Activated T-helper 1 cell treated with anti-CD3 and anti-CD28 coated beads, Interleukin-12 subunit alpha, Interleukin-12 subunit beta, Interleukin-2, Interleukin-4 antibody, amounts not matched to agents 30 ng/mL and 10 ng/mL and 1 ng/mL, durations not matched to agents 14 hours and 24 hours and 36 hours (primary cell): ENCODE data around the gene RIMKLB. TPM values are rescaled to one million over a fixed set of nuclear protein-coding genes. Genes with fewer than 3 reads are reported as not detected.
"Not testable (repeated sequence)": the region's sequence is repeated elsewhere in the genome, so short reads cannot be mapped to it uniquely, and the experiment has no call there.

Experiments used
- DNase-seq: peaks from one replicate; pipeline ENCODE4 v3.0.0; 2021; ENCODE audit warnings: low spot score
- H3K27ac Mint-ChIP-seq: one replicate; pipeline ENCODE4 v1.8.0; 2021; ENCODE audit warnings: mild to moderate bottlenecking, mixed read lengths
- H3K27me3 Mint-ChIP-seq: one replicate; pipeline ENCODE4 v1.8.0; 2022; ENCODE audit warnings: mild to moderate bottlenecking, moderate library complexity, mixed read lengths; ENCODE audit not compliant: insufficient read depth
- H3K36me3 Mint-ChIP-seq: one replicate; pipeline ENCODE4 v1.8.0; 2021; ENCODE audit warnings: low read depth, mixed read lengths
- H3K4me1 Mint-ChIP-seq: one replicate; pipeline ENCODE4 v1.8.0; 2021; ENCODE audit warnings: low read depth, mixed read lengths
- H3K4me3 Mint-ChIP-seq: one replicate; pipeline ENCODE4 v1.8.0; 2021; ENCODE audit warnings: mild to moderate bottlenecking, moderate library complexity, mixed read lengths
- H3K9me3 Mint-ChIP-seq: one replicate; pipeline ENCODE4 v1.8.0; 2021; ENCODE audit warnings: mixed read lengths
- intact Hi-C: fragments of 100-400 bp; cut with micrococcal nuclease; formaldehyde crosslinking; loops from one replicate; pipeline ENCODE4 v1.15.1; 2024
- total RNA-seq: library from RNA; stranded (reverse); gene quantifications from 2 replicates; pipeline ENCODE4 v1.2.3, GENCODE V29; 2022

The RIMKLB gene
- total RNA-seq, 1 donor from 2014 or later: 0.52 TPM

DNA sequence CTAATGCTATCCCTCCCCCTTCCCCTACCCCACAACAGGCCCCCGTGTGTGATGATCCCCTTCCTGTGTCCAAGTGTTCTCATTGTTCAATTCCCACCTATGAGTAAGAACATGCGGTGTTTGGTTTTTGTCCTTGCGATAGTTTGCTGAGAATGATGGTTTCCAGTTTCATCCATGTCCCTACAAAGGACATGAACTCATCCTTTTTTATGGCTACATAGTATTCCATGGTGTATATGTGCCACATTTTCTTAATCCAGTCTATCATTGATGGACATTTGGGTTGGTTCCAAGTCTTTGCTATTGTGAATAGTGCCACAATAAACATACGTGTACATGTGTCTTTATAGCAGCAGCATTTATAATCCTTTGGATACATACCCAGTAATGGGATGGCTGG lies 62.3 kb downstream of the RIMKLB start:
- H3K36me3 Mint-ChIP-seq, DNase-seq, H3K27ac Mint-ChIP-seq, intact Hi-C loops, H3K27me3 Mint-ChIP-seq, H3K4me1 Mint-ChIP-seq, H3K9me3 Mint-ChIP-seq, H3K4me3 Mint-ChIP-seq: not testable (repeated sequence)

GRCh38 chr12:8762701-8763100 lies 64.9 kb downstream of the RIMKLB start:
- H3K4me1 Mint-ChIP-seq, H3K9me3 Mint-ChIP-seq, DNase-seq, H3K36me3 Mint-ChIP-seq, intact Hi-C loops, H3K27me3 Mint-ChIP-seq, H3K27ac Mint-ChIP-seq, H3K4me3 Mint-ChIP-seq: not testable (repeated sequence)

- H3K36me3 Mint-ChIP-seq, H3K27me3 Mint-ChIP-seq, H3K27ac Mint-ChIP-seq, H3K4me3 Mint-ChIP-seq, H3K4me1 Mint-ChIP-seq, H3K9me3 Mint-ChIP-seq, intact Hi-C loops, DNase-seq: not testable (repeated sequence)
These were observed 68.3 kb downstream of the RIMKLB start for GRCh38 chr12:8766121-8766520.

- Mint-ChIP-seq H3K4me3 (no peak overlapping the region), H3K27me3 (peaks cover 2% of the 10 kb centered on the region), H3K9me3 (no peaks in the 10 kb centered on the region), H3K36me3 (no peaks in the 10 kb centered on the region), H3K27ac (no peak overlapping the region), H3K4me1 (no peaks in the 10 kb centered on the region)
- no peak for DNase-seq
- intact Hi-C loops: no loop called here
These were observed 72.7 kb downstream of the RIMKLB start for GRCh38 chr12:8770499-8770898.

GRCh38 chr12:8771072-8771471 lies 73.3 kb downstream of the RIMKLB start:
- intact Hi-C loops: no loop called here
- Mint-ChIP-seq H3K27me3 (peaks cover 2% of the 10 kb centered on the region), H3K4me3 (no peak overlapping the region), H3K4me1 (no peaks in the 10 kb centered on the region), H3K36me3 (no peaks in the 10 kb centered on the region), H3K9me3 (no peaks in the 10 kb centered on the region), H3K27ac (no peak overlapping the region)
- no peak for DNase-seq

DNA sequence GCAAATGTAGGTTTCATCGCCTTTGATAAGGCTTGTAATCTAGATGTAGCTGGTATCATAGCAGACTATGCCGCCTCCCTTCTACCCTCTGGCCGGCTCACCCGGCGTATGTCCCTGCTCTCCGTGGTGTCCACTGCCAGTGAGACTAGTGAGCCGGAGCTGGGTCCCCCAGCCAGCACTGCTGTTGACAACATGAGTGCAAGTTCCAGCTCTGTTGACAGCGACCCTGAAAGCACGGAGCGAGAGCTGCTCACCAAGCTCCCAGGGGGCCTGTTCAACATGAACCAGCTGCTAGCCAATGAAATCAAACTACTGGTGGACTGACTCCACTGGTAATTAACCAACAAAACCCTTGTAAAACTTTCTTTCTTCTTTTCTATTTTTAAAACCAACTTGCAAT lies 75.7 kb downstream of the RIMKLB start:
- no peaks in the 10 kb centered on the region for H3K4me1 Mint-ChIP-seq
- H3K36me3 Mint-ChIP-seq: no peaks in the 10 kb centered on the region
- no peak for DNase-seq
- peaks cover 2% of the 10 kb centered on the region for H3K27me3 Mint-ChIP-seq
- no peak overlapping the region for H3K27ac Mint-ChIP-seq
- intact Hi-C loops: no loop called here
- no peaks in the 10 kb centered on the region for H3K9me3 Mint-ChIP-seq
- H3K4me3 Mint-ChIP-seq: no peak overlapping the region

DNA sequence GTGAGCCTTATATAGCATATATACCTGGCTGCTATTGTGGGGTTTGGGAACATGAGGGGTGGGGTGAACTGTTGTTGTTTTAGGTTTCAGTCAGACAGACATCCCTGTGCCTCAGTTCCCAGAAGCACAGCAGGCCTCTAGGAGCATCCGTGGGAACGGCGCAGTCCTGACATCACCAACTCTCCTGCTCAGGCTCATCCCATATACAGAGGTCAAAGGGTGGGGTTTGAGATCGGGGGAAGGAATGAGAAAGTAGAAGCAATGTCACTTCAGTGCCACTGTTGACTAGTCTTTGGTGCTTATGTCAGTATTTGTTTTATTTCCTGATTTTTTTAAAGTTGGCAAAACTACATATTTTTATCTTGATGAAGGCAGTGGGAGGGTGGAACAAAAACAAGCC lies 81.5 kb downstream of the RIMKLB start:
- H3K9me3 Mint-ChIP-seq: no peaks in the 10 kb centered on the region
- H3K36me3 Mint-ChIP-seq: no peaks in the 10 kb centered on the region
- H3K27ac Mint-ChIP-seq: no peak overlapping the region
- intact Hi-C loops: no loop called here
- no peaks in the 10 kb centered on the region for H3K27me3 Mint-ChIP-seq
- no peaks in the 10 kb centered on the region for H3K4me1 Mint-ChIP-seq
- DNase-seq: no peak
- no peak overlapping the region for H3K4me3 Mint-ChIP-seq

DNA sequence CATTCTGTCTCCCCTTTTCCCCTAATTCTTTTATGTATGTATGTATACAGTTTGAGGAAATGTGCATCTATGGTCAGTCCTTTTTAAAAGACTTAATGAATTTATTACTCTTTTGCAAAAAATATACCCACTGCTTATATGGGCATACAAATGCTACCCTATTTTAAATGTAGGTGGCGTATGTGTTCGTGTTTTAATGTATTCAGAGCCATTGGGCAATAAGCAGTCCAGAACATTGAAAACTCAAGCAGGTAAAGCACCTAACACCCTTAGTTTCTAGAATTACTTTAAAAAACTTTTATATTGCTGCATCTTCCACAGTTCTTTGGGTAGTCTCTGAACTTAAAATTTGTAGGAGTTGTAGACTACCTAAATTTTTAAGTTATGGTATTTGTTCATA lies 82.1 kb downstream of the RIMKLB start:
- intact Hi-C loops: loop anchor here (1.0 to 2.0 kb wide), 3 partner anchors 110 to 269 kb away; no protein-coding TSS in a partner anchor
- Mint-ChIP-seq H3K4me3 (no peak overlapping the region), H3K27me3 (no peaks in the 10 kb centered on the region), H3K9me3 (no peaks in the 10 kb centered on the region), H3K4me1 (no peaks in the 10 kb centered on the region), H3K36me3 (no peaks in the 10 kb centered on the region), H3K27ac (no peak overlapping the region)
- DNase-seq: no peak

- Mint-ChIP-seq H3K27ac (no peak overlapping the region), H3K4me1 (no peaks in the 10 kb centered on the region), H3K27me3 (no peaks in the 10 kb centered on the region), H3K4me3 (no peak overlapping the region), H3K36me3 (no peaks in the 10 kb centered on the region), H3K9me3 (no peaks in the 10 kb centered on the region)
- intact Hi-C loops: loop anchor here (1.0 to 2.0 kb wide), 3 partner anchors 110 to 269 kb away; no protein-coding TSS in a partner anchor
- DNase-seq: no peak
These were observed 82.6 kb downstream of the RIMKLB start for GRCh38 chr12:8780389-8780788.

DNA sequence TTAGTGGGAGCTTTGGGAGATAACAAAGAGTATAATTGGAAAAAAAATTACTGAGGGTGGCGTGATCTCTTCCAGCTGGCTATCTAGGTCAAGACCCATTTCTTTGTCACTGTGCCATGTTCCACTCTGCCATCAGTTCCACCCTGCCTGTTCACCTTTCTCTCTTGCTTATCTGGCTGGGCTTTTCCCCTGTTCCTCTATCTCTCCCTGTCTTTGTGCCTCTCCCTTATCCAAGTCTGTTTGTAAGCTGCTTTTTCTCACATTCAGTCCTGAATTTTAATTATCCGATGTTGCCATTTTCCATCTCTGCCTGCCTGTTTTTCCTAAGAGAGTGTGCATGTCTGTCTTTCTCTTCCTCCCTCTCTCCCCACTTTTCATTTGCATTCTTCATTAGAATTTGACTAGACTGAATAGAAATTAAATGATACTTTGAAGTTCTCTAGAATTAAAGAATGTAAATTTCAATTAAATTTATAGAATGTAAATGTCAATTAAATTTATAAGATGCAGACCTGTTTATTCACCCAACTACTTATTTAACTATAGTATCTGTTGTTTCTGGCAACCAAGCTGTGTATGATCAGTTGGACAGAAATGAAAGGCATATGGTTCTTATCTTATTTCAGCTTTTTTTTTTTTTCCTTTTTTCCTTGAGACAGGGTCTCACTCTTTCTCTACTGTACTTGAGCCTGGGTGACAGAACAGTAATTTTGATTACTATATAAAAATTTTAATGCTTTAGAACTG lies 83.8 kb downstream of the RIMKLB start:
- DNase-seq: no peak
- H3K36me3 Mint-ChIP-seq: no peaks in the 10 kb centered on the region
- no peaks in the 10 kb centered on the region for H3K27me3 Mint-ChIP-seq
- H3K4me3 Mint-ChIP-seq: no peak overlapping the region
- H3K9me3 Mint-ChIP-seq: no peaks in the 10 kb centered on the region
- no peaks in the 10 kb centered on the region for H3K4me1 Mint-ChIP-seq
- H3K27ac Mint-ChIP-seq: no peak overlapping the region
- intact Hi-C loops: loop anchor here (2.0 kb wide), 1 partner anchor 257 kb away; no protein-coding TSS in a partner anchor

DNA sequence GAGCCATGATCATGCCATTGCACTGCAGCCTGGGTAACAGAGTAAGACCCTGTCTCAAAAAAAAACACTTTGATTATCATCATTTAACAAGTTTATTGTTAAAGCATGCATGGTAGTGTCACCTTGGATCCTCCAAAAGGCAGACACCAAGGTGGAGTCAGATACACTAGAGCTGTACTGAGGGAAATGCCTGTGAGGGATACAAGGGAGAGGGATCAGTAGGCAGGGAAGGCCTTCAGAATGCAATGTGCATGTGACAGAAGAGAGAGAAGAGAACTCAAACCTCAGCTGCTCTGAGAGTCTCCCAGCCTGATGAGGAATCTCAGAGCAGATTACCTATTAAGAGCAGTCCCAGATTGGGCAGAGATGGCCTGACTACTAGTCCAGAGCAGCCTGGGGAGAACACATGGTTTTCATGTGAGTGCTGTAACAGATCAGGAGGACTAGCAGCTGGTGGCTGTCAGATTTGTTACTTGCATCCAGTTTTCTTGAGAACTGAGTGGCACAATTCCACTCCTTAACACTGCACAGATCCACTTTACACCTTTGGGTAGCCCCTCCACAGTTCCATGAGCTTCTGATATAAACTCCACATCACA lies 86.6 kb downstream of the RIMKLB start:
- H3K27me3 Mint-ChIP-seq: no peaks in the 10 kb centered on the region
- no peaks in the 10 kb centered on the region for H3K4me1 Mint-ChIP-seq
- no peak for DNase-seq
- H3K9me3 Mint-ChIP-seq: no peaks in the 10 kb centered on the region
- intact Hi-C loops: no loop called here
- H3K36me3 Mint-ChIP-seq: no peaks in the 10 kb centered on the region
- no peak overlapping the region for H3K27ac Mint-ChIP-seq
- no peak overlapping the region for H3K4me3 Mint-ChIP-seq

DNA sequence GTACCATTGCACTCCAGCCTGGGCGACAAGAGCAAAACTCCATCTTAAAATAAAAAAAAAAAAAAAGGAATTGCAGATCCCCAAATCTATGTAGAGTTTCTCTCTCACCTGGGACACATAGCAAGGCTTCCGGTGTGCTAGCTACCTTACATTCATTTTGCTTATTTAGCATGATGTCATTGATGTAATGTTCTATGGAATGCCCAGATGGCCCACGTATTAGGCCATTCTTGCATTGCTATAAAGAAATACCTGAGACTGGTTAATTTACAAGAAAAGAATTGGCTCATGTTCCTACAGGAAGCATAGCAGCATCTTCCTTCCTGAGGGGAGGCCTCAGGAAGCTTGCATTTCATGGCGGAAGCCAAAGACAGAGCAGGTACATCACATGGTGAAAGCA lies 87.7 kb downstream of the RIMKLB start:
- intact Hi-C loops: no loop called here
- Mint-ChIP-seq H3K4me3 (no peak overlapping the region), H3K4me1 (no peaks in the 10 kb centered on the region), H3K27ac (no peak overlapping the region), H3K36me3 (no peaks in the 10 kb centered on the region), H3K9me3 (no peaks in the 10 kb centered on the region), H3K27me3 (no peaks in the 10 kb centered on the region)
- DNase-seq: no peak

- DNase-seq, H3K9me3 Mint-ChIP-seq, H3K27ac Mint-ChIP-seq, H3K36me3 Mint-ChIP-seq, H3K4me1 Mint-ChIP-seq, H3K27me3 Mint-ChIP-seq, intact Hi-C loops, H3K4me3 Mint-ChIP-seq: not testable (repeated sequence)
These were observed 89.4 kb downstream of the RIMKLB start for GRCh38 chr12:8787206-8787605.
